22Rv1 (cell line): ENCODE results near the gene SNX22.

Experiments
- H3K27ac ChIP-seq: fragments of 450-650 bp; 2 replicates; pipeline ENCODE4 v1.5.1; 2017
- ZFX ChIP-seq: fragments of 450-650 bp; IDR thresholded peaks from 2 replicates; pipeline ENCODE4 v1.6.1; 2017; ENCODE audit warnings: antibody characterized with exemption, borderline replicate concordance
- TF ChIP-seq, protein P1 (sequence below): fragments of 450-650 bp; IDR thresholded peaks from 2 replicates; pipeline ENCODE4 v1.5.1; 2017; ENCODE audit warnings: mild to moderate bottlenecking

SNX22 gene

DNA sequence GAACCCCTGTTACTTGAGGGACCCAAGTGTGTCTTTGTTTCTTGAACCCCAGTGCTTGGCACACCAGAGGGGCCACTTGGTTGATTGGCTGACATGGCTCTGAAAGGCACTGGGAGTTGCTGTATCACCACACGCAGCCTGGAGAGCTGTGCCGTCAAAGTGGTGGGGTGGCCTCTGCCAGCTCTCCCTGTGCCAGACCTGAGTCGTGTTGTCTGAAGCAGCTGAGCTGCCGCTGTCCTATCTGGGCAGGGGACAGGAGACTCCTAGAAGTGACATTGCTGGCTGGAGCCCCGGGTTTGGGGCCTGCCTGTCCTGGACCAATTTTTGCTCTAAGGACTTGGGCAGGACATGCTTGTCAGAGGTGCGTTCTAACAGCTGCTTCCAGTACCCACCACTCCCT is 5.5 kb upstream of the SNX22 start:
- H3K27ac ChIP-seq: no peak overlapping the region
- no peak for TF ChIP-seq ZFX

DNA sequence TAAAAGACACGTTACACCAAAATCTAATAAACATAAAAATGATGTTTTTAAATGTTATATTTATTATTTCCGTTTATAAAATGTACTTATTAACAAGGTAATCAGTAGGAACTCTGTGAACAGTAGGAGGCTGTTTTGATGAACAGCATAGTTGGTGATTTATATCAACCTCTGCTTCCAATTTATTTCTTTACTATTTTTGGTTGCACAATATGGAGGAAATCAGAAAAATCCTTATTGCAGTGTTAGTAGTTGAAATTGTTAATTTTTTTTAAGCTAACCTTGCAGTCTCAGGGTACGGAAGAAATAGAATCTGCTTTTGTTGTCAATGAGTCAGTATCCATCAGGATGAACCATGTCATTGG is 5.0 kb upstream of the SNX22 start:
- H3K27ac ChIP-seq: no peak overlapping the region
- TF ChIP-seq ZFX: no peak
- TF ChIP-seq, protein P1, sequence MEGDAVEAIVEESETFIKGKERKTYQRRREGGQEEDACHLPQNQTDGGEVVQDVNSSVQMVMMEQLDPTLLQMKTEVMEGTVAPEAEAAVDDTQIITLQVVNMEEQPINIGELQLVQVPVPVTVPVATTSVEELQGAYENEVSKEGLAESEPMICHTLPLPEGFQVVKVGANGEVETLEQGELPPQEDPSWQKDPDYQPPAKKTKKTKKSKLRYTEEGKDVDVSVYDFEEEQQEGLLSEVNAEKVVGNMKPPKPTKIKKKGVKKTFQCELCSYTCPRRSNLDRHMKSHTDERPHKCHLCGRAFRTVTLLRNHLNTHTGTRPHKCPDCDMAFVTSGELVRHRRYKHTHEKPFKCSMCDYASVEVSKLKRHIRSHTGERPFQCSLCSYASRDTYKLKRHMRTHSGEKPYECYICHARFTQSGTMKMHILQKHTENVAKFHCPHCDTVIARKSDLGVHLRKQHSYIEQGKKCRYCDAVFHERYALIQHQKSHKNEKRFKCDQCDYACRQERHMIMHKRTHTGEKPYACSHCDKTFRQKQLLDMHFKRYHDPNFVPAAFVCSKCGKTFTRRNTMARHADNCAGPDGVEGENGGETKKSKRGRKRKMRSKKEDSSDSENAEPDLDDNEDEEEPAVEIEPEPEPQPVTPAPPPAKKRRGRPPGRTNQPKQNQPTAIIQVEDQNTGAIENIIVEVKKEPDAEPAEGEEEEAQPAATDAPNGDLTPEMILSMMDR: no peak

DNA sequence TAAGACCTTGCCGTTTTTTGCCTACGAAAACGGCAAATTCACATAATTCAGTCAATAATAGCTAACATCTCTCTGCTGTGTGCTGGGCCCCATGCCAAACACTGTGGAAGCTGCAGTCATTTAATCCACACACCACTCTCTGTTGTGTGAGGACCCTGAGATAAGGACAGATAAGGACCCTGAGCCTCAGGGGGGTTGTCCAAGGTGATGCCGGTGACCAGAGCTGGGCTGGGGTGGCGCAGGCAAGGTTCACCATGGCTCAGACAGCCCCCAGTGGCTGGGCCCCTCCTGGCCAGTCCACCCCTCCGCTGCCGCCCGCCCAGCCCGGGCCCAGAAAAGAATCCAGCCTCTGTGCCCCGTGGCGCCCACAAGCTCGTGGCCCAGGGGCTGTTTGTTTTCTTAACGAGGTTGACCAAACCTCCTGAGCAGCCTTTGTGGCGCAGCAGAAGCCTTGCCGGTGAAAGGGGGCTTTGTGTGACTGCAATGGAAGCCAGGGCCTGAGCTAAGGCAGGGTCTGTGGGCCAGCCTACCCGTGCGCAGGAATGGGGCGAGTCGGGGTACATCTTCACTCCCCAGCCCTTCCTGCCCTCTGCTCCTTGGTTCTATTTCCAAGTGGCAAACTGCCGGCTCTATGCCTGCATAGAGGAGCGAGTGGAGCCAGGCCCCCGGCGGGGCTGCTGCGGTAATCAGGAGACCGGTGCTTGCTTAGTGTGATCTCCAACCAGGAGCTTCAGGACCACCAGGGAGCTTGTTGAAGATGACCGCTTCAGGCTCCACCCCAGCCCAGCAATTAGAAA is 4.4 kb upstream of the SNX22 start:
- TF ChIP-seq, protein P1: no peak
- no peak for TF ChIP-seq ZFX
- no peak overlapping the region for H3K27ac ChIP-seq

DNA sequence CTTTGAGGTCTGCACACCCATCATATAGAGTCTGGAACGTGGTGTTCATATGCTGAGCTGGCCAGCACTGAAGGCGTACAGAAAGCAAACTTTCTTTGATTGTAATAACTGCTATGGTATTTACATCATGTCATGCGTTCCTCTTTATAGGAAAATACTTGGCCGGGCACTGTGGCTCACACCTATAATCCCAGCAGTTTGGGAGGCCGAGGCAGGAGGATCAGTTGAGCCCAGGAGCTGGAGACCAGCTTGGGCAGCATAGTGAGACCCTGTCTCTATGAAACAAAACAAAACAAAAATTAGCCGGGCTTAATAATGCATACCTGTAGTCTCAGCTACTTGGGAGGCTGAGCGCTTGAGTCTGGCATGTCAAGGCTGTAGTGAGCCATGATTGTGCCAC is 3.4 kb upstream of the SNX22 start:
- TF ChIP-seq ZFX: no peak
- TF ChIP-seq, protein P1: no peak

DNA sequence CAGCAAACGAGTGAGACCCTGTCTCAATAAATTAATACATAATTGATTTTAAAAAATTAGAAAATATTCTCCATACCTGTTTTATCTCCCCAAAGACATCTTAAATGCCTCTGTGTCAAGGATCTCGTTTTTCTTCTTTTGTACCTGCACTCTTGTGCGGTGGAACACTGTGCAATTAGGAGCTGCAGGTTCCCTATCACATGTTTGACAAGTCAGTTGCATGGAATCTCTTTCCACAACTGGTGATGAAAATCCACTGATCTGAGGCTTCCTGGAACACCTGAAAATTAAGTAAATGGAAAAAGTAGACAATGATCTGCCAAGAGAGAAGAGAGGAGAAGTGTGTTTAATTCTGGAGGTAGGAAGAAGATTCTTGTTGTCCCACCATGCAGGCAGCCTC is 3.0 kb upstream of the SNX22 start:
- TF ChIP-seq ZFX: no peak
- TF ChIP-seq, protein P1: no peak
- no peak overlapping the region for H3K27ac ChIP-seq

More for the DNA sequence above, 3.4 kb upstream of the SNX22 start:
- H3K27ac ChIP-seq: no peak overlapping the region

DNA sequence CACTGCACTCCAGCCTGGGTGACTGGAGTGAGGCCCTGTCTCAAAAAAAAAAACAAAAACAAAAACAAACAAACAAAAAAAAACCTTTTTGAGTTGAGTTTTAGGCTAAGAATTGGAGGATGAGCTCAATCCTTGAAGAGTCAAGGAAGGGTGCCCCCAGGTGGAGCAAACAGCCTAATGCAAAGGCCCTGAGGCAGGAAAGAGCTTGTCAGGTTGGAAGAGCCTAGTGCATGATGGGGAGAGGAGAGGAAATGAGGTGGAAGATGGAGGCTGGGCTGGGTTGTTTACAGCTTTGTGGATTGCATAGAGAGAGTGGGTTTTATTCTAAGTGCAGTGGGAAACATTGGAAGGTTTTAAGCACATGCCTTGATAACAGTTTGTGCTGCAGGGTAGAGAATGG is 2.1 kb upstream of the SNX22 start:
- no peak overlapping the region for H3K27ac ChIP-seq

DNA sequence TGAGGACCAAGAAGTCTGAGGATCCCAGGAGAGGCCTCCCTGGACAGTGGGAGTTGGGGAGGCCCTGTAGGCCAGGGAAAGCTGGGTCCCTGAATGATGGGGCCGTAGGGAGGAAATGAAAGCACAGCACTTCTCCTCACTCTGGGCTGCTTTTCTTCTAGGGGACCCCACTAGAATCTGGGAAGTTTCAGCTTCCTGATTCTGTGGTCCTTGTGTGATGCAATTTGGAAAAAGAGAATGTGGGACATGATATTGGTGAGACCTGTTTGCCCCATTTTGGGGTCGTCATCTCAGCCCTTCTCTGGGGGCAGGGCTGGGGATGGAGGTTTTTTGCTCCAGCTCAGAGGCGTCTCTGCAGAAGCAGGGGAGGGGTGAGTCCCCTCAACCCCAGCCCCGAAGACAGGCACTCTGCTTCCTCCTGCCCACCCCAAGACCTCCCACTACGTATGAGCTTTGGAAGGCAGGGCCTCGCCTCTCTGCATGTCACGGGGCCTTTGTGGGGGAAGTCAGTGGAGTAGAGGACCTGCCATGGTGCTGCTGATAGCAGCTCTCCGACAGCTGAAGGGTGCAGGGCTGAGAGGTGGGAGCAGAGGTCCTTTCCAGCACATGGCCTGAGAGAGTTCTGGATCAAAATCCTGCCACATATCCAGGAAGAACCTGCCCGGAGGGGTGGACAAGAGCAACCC is 1.5 kb upstream of the SNX22 start:
- no peak for TF ChIP-seq ZFX
- no peak overlapping the region for H3K27ac ChIP-seq

More for the DNA sequence above, 2.1 kb upstream of the SNX22 start:
- TF ChIP-seq, protein P1: peak; percentile 43
- no peak for TF ChIP-seq ZFX
